Ovary (tissue), 9 donors: ENCODE data around the gene COPZ2. TPM values are rescaled to one million over a fixed set of nuclear protein-coding genes. Genes with fewer than 3 reads are reported as not detected.

ENCODE experiments used
- DNase-seq, 5 donors: peaks; one replicate each; pipeline ENCODE4 v3.0.0-alpha.2; 2019 to 2020
- H3K27ac ChIP-seq, 2 donors: fragments of 200-600 bp; one replicate each; pipeline versions ENCODE4 v1.5.1 to v1.8.0; 2019 to 2022
- H3K27me3 ChIP-seq: fragments of 200-600 bp; one replicate; pipeline ENCODE4 v1.8.0; 2022
- H3K36me3 ChIP-seq: fragments of 200-600 bp; sonication (generic); one replicate; pipeline ENCODE4 v1.5.1; 2019
- H3K4me1 ChIP-seq: one replicate; pipeline ENCODE4 v1.8.1; 2013; ENCODE audit warnings: mild to moderate bottlenecking, moderate library complexity; ENCODE audit not compliant: insufficient read depth
- H3K4me3 ChIP-seq: fragments of 200-600 bp; sonication (generic); one replicate; pipeline ENCODE4 v1.5.1; 2017
- H3K9me3 ChIP-seq, 2 donors: fragments of 200-600 bp in 1 of 2; sonication (generic) in 1 of 2; one replicate each; pipeline versions ENCODE4 v1.5.1 to v1.8.1; 2013 to 2019; ENCODE audit warnings: mild to moderate bottlenecking in 1 of 2, moderate library complexity in 1 of 2
- EP300 ChIP-seq: sonication (generic); formaldehyde crosslinking; IDR thresholded peaks from one replicate; pipeline ENCODE4 v1.6.1; 2017; ENCODE audit warnings: antibody characterized with exemption
- POLR2A ChIP-seq: fragments of 450-650 bp; IDR thresholded peaks from one replicate; pipeline ENCODE4 v1.6.1; 2017; ENCODE audit warnings: antibody characterized with exemption, mild to moderate bottlenecking, moderate library complexity
- WGBS, 3 donors: extraction: QIAGEN DNeasy Blood & Tissue Kit in 1 of 3; methylation state at CpG; one replicate each; pipeline versions ENCODE4 v1.1.5 to v1.1.7; 2013 to 2017; 5-methylcytosine and 5-hydroxymethylcytosine counted together
- intact Hi-C, 4 donors: fragments of 100-400 bp; cut with DNase I; formaldehyde crosslinking; loops; one replicate each; pipeline versions ENCODE4 v1.11.0 to v1.15.1; 2022 to 2023
- polyA plus RNA-seq, 2 donors: library from polyadenylated mRNA; stranded (reverse); fragments of 200-250 nt in 1 of 2; fragments of 350-450 nt in 1 of 2; fragmentation: Illumina TruSeq in 1 of 2; extraction: RNeasy Lipid Tissue Mini Kit (QIAGEN cat#74804) in 1 of 2; gene quantifications; one replicate each; pipeline ENCODE4 v1.2.3, GENCODE V29; 2013 to 2014
- total RNA-seq, 7 donors: library from RNA; depleted of rRNA in 2 of 7; stranded (reverse); fragments of >200 nt in 2 of 7; fragmentation: NEBNext Ultra II Directional in 3 of 7; extraction: Animal tissue kit (Norgen Biotek cat#: 25700) in 3 of 7; gene quantifications; one replicate each; pipeline versions ENCODE4 v1.1.0 to v1.2.4, GENCODE V29; 2016 to 2023
- TF ChIP-seq, protein P1 (sequence below), 3 donors: fragments of 450-650 bp in 2 of 3; fragments of 200-600 bp in 1 of 3; IDR thresholded peaks; one replicate each; pipeline versions ENCODE4 v1.5.1 to v1.8.0; 2016 to 2022; ENCODE audit warnings: antibody characterized with exemption in 3 of 3, mild to moderate bottlenecking in 1 of 3
- donor health status: DM: no; HTN: no; CAD: no; lungs with moderate emphysema.
- donor health status: DM: no; HTN: no; CAD: no.
- donor health status: Bipolar disorder and iron deficiency.
- donor health status: DM: yes; HTN: yes; CAD: no.
- donor health status: DM: no; HTN: no; CAD: no.
- donor health status: DM: yes; HTN: yes; CAD: no.

Gene COPZ2
- total and polyA plus RNA-seq, 9 donors, result 1.7 to 58.1 (median 12.1) TPM

DNA sequence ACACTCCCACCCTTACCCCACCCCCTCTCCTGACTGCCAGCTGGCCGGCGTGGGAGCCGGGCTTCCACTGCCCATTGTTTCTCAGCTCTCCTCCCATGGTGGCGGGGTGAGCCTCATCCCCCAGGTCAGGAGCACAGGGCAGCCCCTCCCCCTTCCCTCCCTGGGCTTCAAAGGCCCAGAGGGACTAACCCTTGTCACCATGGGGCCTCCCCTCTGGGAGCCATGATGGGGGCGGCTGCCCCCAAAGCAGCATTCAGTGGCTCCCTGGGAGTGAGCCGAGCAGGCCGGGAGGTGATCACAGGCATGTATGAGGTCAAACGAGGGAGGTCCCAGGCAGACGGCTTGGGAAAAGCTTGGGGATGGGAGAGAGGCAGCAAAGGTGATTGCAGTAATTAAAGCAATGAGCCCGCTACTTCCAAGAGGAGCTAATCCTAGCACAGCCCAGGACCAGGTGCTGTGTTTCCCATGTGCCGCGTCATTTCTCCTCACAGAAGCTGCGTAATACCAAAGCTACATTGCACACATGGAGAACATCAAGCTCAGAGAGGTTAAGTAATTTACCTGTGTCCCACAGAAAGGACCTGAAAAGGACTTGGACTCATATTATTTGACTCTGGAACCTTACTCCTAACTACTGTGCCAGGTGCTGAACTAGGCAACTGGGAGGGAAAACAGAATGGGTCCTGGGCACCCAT is 42.2 kb downstream of the COPZ2 start:
- Histone ChIP-seq H3K36me3 (no peaks in the 10 kb centered on the region), H3K27ac (no peak overlapping the region), H3K4me1 (no peaks in the 10 kb centered on the region), H3K9me3 (no peaks in the 10 kb centered on the region), H3K4me3 (no peak overlapping the region), H3K27me3 (no peaks in the 10 kb centered on the region)
- intact Hi-C loops, result no loop called here
- no peak for DNase-seq
- TF ChIP-seq, protein P1, sequence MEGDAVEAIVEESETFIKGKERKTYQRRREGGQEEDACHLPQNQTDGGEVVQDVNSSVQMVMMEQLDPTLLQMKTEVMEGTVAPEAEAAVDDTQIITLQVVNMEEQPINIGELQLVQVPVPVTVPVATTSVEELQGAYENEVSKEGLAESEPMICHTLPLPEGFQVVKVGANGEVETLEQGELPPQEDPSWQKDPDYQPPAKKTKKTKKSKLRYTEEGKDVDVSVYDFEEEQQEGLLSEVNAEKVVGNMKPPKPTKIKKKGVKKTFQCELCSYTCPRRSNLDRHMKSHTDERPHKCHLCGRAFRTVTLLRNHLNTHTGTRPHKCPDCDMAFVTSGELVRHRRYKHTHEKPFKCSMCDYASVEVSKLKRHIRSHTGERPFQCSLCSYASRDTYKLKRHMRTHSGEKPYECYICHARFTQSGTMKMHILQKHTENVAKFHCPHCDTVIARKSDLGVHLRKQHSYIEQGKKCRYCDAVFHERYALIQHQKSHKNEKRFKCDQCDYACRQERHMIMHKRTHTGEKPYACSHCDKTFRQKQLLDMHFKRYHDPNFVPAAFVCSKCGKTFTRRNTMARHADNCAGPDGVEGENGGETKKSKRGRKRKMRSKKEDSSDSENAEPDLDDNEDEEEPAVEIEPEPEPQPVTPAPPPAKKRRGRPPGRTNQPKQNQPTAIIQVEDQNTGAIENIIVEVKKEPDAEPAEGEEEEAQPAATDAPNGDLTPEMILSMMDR (IDR thresholded peaks at IDR 0.05), result no peak
- TF ChIP-seq POLR2A (no peak), EP300 (no peak)
- 56 to 72% (median 66%) methylated on average over 13 of the region's 13 CpGs for WGBS, 3 donors

DNA sequence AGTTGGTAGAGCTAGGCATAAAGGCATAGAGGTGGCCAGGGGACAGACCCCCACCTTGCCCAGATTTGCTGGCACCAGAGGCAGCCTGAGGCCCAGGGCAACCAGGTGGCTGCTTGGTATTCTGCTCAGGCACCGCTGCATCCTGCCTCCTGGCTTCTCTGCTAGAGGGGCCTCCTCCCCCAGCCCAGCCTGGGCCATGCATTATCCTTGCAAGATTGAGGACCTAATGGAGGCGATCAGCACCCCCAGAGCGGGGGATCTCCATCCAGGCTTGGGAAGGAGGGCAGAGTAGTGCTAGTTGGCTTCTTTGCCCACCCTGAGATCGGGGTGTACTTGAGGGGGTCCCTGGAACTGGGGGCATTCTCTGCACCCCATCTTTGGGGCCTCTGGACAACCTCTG is 42.9 kb downstream of the COPZ2 start:
- no peak overlapping the region for H3K27ac ChIP-seq
- intact Hi-C loops, result no loop called here
- WGBS, 3 donors, result 89 to 94% (median 91%) methylated on average over 4 of the region's 4 CpGs
- H3K4me3 ChIP-seq, result no peak overlapping the region
- TF ChIP-seq, protein P1 (IDR thresholded peaks at IDR 0.05), result no peak
- no peak for TF ChIP-seq POLR2A
- no peak for TF ChIP-seq EP300
- H3K27me3 ChIP-seq, result no peaks in the 10 kb centered on the region
- no peaks in the 10 kb centered on the region for H3K36me3 ChIP-seq
- no peak for DNase-seq
- no peaks in the 10 kb centered on the region for H3K4me1 ChIP-seq
- no peaks in the 10 kb centered on the region for H3K9me3 ChIP-seq

GRCh38 chr17:47993964-47994363 is 43.6 kb downstream of the COPZ2 start:
- Histone ChIP-seq H3K9me3 (no peaks in the 10 kb centered on the region), H3K27me3 (no peaks in the 10 kb centered on the region), H3K36me3 (no peaks in the 10 kb centered on the region), H3K4me3 (no peak overlapping the region), H3K27ac (no peak overlapping the region), H3K4me1 (no peaks in the 10 kb centered on the region)
- no peak for DNase-seq
- WGBS, 3 donors, result 75 to 79% (median 77%) methylated on average over 5 of the region's 5 CpGs
- intact Hi-C loops, result no loop called here
- TF ChIP-seq, protein P1 (IDR thresholded peaks at IDR 0.05), result no peak
- TF ChIP-seq EP300 (no peak), POLR2A (no peak)

DNA sequence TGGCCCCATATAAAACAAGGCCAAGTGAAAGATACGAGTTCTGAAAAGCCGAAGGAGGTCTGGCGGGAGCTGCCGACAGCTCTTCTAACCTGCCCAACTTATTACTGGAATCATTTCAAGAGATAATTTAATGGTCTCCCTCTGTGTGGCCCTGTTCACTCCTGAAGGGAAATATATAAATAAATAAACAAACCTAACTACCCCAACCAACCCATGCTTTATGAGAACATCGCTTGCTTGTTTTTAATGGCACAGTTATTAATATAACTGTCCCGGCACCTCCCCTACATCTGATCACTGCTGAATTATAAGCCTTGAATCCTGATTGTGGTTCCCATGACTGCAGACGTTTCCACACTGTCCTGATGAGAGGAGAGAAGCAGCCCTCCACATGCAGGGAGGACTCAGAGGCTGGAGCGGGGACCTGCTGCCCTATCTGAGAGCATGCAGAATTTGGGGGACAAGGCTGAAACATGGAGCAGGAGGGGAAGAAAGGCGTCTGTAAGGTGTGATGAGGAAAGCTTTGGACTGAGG is 44.5 kb downstream of the COPZ2 start:
- H3K9me3 ChIP-seq, result no peaks in the 10 kb centered on the region
- H3K4me3 ChIP-seq, result no peak overlapping the region
- no peaks in the 10 kb centered on the region for H3K27me3 ChIP-seq
- no peaks in the 10 kb centered on the region for H3K4me1 ChIP-seq
- DNase-seq, result no peak
- TF ChIP-seq, protein P1 (IDR thresholded peaks at IDR 0.05), result no peak
- no peak for TF ChIP-seq EP300
- no peak for TF ChIP-seq POLR2A
- H3K36me3 ChIP-seq, result no peaks in the 10 kb centered on the region
- no peak overlapping the region for H3K27ac ChIP-seq
- 39 to 56% (median 39%) methylated on average over 9 of the region's 9 CpGs for WGBS, 3 donors
- intact Hi-C loops, result no loop called here
